Erythroblast (primary cell): ENCODE measurements around the gene RALGPS1.

Experiments used
- GATA1 ChIP-seq: IDR thresholded peaks from 2 replicates; pipeline ENCODE4 v1.6.1; 2011; ENCODE audit warnings: low read depth, mild to moderate bottlenecking, control low read depth, low read length, moderate library complexity
- POLR2A ChIP-seq: IDR thresholded peaks from 2 replicates; pipeline ENCODE4 v1.6.1; 2011; ENCODE audit warnings: mild to moderate bottlenecking, low read length

- TF ChIP-seq POLR2A (no peak), GATA1 (no peak)
These were observed 214.6 kb downstream of the RALGPS1 start for GRCh38 chr9:127129073-127129717.
